HG02798 (cell line): ENCODE measurements around the gene PRDM10.

ENCODE experiments used
- ATAC-seq: cut with Tn5 transposase; IDR thresholded peaks from one replicate; pipeline ENCODE4 v1.9.1; 2021; ENCODE audit warnings: mild to moderate bottlenecking; ENCODE audit not compliant: unreplicated experiment, poor library complexity

The PRDM10 gene

GRCh38 chr11:129855086-129855485 is 147.5 kb downstream of the PRDM10 start:
- ATAC-seq, result no peak

- no peak for ATAC-seq
Observed at GRCh38 chr11:129854232-129854805, 148.3 kb downstream of the PRDM10 start.

DNA sequence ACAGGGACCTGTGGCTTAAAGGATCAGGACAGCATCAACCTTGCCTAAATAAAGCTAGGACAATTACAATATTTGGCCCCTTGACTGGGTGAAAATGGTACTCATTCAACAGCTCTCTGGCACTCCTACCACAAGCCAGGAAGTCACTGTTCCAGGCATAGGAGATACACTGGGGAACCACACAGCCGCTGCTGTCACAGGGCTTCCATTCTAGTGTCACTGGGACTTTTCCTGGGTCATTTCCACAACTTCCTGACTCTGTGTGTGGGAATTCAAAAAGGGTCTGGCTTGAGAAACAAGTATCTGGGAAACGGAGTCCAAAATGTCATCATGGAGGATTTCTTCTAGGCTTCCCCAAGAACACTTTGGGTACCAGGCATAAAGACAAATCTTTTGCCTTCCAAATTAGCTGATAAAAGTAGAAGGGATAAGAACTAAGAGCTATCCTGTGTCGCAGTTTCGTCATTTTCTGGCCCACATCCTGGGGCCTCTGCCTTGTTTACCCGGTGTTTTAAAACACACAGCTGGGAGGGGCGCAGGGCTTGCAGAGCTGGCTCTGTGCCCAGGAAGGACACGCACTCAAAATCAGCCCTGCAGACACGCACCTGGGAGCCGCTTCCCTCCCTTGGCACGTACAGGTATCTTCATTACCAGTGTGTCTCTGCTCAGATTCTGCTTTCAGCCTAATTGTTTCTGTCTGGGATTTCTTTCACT is 149.0 kb downstream of the PRDM10 start:
- ATAC-seq, result no peak

DNA sequence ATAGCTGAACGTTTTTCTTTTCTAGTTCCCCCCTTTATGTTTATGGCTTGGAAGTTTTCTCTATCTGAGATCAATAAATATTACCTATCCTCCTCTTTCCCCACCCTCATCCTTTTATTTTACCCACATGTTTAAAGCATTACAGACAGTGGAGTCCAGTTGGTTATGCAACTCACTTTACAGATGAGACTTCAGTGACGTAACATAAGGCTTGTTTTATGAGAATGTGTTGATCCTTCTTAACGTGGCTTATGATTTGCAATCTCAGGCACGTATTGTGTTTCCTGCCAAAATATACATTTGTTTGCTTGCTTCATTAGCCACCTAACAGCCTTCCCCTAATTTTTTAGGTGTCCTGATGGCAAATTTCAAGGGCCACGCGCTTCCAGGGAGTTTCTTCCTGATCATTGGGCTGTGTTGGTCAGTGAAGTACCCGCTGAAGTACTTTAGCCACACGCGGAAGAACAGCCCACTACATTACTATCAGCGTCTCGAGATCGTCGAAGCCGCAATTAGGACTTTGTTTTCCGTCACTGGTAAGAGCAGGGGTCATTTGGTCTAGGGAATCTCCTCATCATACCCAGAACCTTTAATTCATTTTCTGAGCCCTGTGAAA is 150.4 kb downstream of the PRDM10 start:
- ATAC-seq, result no peak
